PC-3 (cell line): ENCODE results near the gene ARF1.

Experiments used
- EZH2 ChIP-seq: fragments of 300-600 bp; sonication (generic); IDR thresholded peaks from one replicate; pipeline ENCODE4 v1.6.1; 2017; ENCODE audit warnings: antibody characterized with exemption, mild to moderate bottlenecking, low read length; ENCODE audit not compliant: unreplicated experiment
- TF ChIP-seq, protein P1 (sequence below): fragments of 300-600 bp; sonication (generic); conservative IDR thresholded peaks from 2 replicates; pipeline ENCODE4 v1.5.1; 2017; ENCODE audit warnings: antibody characterized with exemption, low read depth, mild to moderate bottlenecking, low read length

GRCh38 chr1:228097333-228098081 is 15.0 kb downstream of the ARF1 start:
- TF ChIP-seq EZH2: no peak
- TF ChIP-seq, protein P1, sequence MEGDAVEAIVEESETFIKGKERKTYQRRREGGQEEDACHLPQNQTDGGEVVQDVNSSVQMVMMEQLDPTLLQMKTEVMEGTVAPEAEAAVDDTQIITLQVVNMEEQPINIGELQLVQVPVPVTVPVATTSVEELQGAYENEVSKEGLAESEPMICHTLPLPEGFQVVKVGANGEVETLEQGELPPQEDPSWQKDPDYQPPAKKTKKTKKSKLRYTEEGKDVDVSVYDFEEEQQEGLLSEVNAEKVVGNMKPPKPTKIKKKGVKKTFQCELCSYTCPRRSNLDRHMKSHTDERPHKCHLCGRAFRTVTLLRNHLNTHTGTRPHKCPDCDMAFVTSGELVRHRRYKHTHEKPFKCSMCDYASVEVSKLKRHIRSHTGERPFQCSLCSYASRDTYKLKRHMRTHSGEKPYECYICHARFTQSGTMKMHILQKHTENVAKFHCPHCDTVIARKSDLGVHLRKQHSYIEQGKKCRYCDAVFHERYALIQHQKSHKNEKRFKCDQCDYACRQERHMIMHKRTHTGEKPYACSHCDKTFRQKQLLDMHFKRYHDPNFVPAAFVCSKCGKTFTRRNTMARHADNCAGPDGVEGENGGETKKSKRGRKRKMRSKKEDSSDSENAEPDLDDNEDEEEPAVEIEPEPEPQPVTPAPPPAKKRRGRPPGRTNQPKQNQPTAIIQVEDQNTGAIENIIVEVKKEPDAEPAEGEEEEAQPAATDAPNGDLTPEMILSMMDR: no peak
